Liver (tissue), 9 donors: ENCODE measurements around the gene RBCK1. TPM values are rescaled to one million over a fixed set of nuclear protein-coding genes. Genes with fewer than 3 reads are reported as not detected.
A peak's percentile ranks its signal among the peaks of the same experiment; 100 is the strongest.

Experiments
- DNase-seq: peaks from one replicate; pipeline ENCODE4 v3.0.0-alpha.2; 2017; ENCODE audit warnings: low spot score
- H3K27ac ChIP-seq, 2 donors: one replicate each; pipeline ENCODE4 v1.7.0; 2013; ENCODE audit warnings: inconsistent platforms in 2 of 2, low read length in 2 of 2, control low read depth in 1 of 2, low read depth in 1 of 2, mild to moderate bottlenecking in 1 of 2
- H3K27me3 ChIP-seq, 4 donors: one replicate each; pipeline versions ENCODE4 v1.6.1 to v1.7.0; 2013; ENCODE audit warnings: low read length in 3 of 4, inconsistent platforms in 1 of 4, mild to moderate bottlenecking in 1 of 4, moderate library complexity in 1 of 4; ENCODE audit not compliant: control insufficient read depth in 4 of 4, insufficient read depth in 4 of 4
- H3K36me3 ChIP-seq, 4 donors: one replicate each; pipeline versions ENCODE4 v1.6.1 to v1.7.0; 2013; ENCODE audit warnings: low read length in 3 of 4, mild to moderate bottlenecking in 3 of 4, low read depth in 1 of 4, moderate library complexity in 1 of 4; ENCODE audit not compliant: control insufficient read depth in 4 of 4, insufficient read depth in 3 of 4
- H3K4me1 ChIP-seq, 4 donors: one replicate each; pipeline versions ENCODE4 v1.6.1 to v1.7.0; 2013; ENCODE audit warnings: low read length in 3 of 4, mild to moderate bottlenecking in 3 of 4, moderate library complexity in 1 of 4; ENCODE audit not compliant: control insufficient read depth in 4 of 4, insufficient read depth in 4 of 4
- H3K4me3 ChIP-seq, 3 donors: one replicate each; pipeline versions ENCODE4 v1.6.1 to v1.7.0; 2013; ENCODE audit warnings: low read length in 3 of 3, control low read depth in 1 of 3, low read depth in 1 of 3, mild to moderate bottlenecking in 1 of 3
- H3K9ac ChIP-seq, 2 donors: one replicate each; pipeline ENCODE4 v1.7.0; 2013; ENCODE audit warnings: low read length in 2 of 2, mild to moderate bottlenecking in 2 of 2, moderate library complexity in 2 of 2, control low read depth in 1 of 2, low read depth in 1 of 2
- H3K9me3 ChIP-seq, 4 donors: one replicate each; pipeline versions ENCODE4 v1.6.1 to v1.7.0; 2013; ENCODE audit warnings: low read length in 3 of 4; ENCODE audit not compliant: control insufficient read depth in 4 of 4
- ATF3 ChIP-seq: IDR thresholded peaks from 2 replicates; pipeline ENCODE4 v1.6.1; 2016; ENCODE audit warnings: antibody characterized with exemption
- CTCF ChIP-seq: fragments of 150-350 bp; IDR thresholded peaks from 2 replicates; pipeline ENCODE4 v1.5.1; 2017; ENCODE audit warnings: improper control_type of control experiment, low read depth, low read length; ENCODE audit not compliant: missing input control
- EGR1 ChIP-seq, 2 donors: IDR thresholded peaks; 2 replicates each; pipeline ENCODE4 v1.6.1; 2016 to 2018; ENCODE audit warnings: antibody characterized with exemption in 2 of 2, low read depth in 2 of 2
- FOXA1 ChIP-seq: IDR thresholded peaks from 2 replicates; pipeline ENCODE4 v1.6.1; 2016; ENCODE audit warnings: antibody characterized with exemption
- FOXA2 ChIP-seq: IDR thresholded peaks from 2 replicates; pipeline ENCODE4 v1.6.1; 2016; ENCODE audit warnings: antibody characterized with exemption
- GABPA ChIP-seq, 2 donors: IDR thresholded peaks in 1 of 2; conservative IDR thresholded peaks in 1 of 2; 2 replicates each; pipeline ENCODE4 v1.6.1; 2016; ENCODE audit warnings: antibody characterized with exemption in 2 of 2, mild to moderate bottlenecking in 1 of 2, moderate library complexity in 1 of 2
- HNF4A ChIP-seq, 2 donors: conservative IDR thresholded peaks; 2 replicates each; pipeline ENCODE4 v1.6.1; 2016; ENCODE audit warnings: antibody characterized with exemption in 2 of 2, mild to moderate bottlenecking in 2 of 2
- HNF4G ChIP-seq: IDR thresholded peaks from 2 replicates; pipeline ENCODE4 v1.6.1; 2016; ENCODE audit warnings: antibody characterized with exemption
- JUND ChIP-seq, 2 donors: IDR thresholded peaks; 2 replicates each; pipeline ENCODE4 v1.6.1; 2016; ENCODE audit warnings: antibody characterized with exemption in 2 of 2
- MAX ChIP-seq: IDR thresholded peaks from 2 replicates; pipeline ENCODE4 v1.6.1; 2016; ENCODE audit warnings: antibody characterized with exemption
- NR2F2 ChIP-seq: IDR thresholded peaks from 2 replicates; pipeline ENCODE4 v1.6.1; 2016; ENCODE audit warnings: antibody characterized with exemption
- RAD21 ChIP-seq, 2 donors: IDR thresholded peaks; 2 replicates each; pipeline ENCODE4 v1.6.1; 2016; ENCODE audit warnings: antibody characterized with exemption in 2 of 2, mild to moderate bottlenecking in 2 of 2
- REST ChIP-seq: IDR thresholded peaks from 2 replicates; pipeline ENCODE4 v1.6.1; 2016; ENCODE audit warnings: antibody characterized with exemption, mild to moderate bottlenecking
- RXRA ChIP-seq, 2 donors: IDR thresholded peaks; 2 replicates each; pipeline ENCODE4 v1.6.1; 2017 to 2018; ENCODE audit warnings: antibody characterized with exemption in 2 of 2, mild to moderate bottlenecking in 1 of 2
- SP1 ChIP-seq: IDR thresholded peaks from 2 replicates; pipeline ENCODE4 v1.6.1; 2018; ENCODE audit warnings: antibody characterized with exemption, mild to moderate bottlenecking
- TAF1 ChIP-seq: conservative IDR thresholded peaks from 2 replicates; pipeline ENCODE4 v1.6.1; 2016; ENCODE audit warnings: antibody characterized with exemption, mild to moderate bottlenecking
- YY1 ChIP-seq: IDR thresholded peaks from 2 replicates; pipeline ENCODE4 v1.6.1; 2016; ENCODE audit warnings: antibody characterized with exemption, mild to moderate bottlenecking
- ZBTB33 ChIP-seq: IDR thresholded peaks from 2 replicates; pipeline ENCODE4 v1.6.1; 2016; ENCODE audit warnings: antibody characterized with exemption
- WGBS: extraction: QIAGEN DNeasy Blood & Tissue Kit; methylation state at CpG from one replicate; pipeline ENCODE4 v1.1.7; 2013; 5-methylcytosine and 5-hydroxymethylcytosine counted together
- polyA plus RNA-seq, 2 donors: library from polyadenylated mRNA; stranded (reverse) in 1 of 2; unstranded in 1 of 2; fragments of 200-250 nt in 1 of 2; fragments of >200 nt in 1 of 2; fragmentation: Nextera tagmentation in 1 of 2; extraction: Ambion mirVana in 1 of 2; gene quantifications; one replicate each; pipeline versions ENCODE4 v1.2.1 to v1.2.3, GENCODE V29; 2013 to 2015
- total RNA-seq, 2 donors: library from RNA; depleted of rRNA; stranded (reverse); fragments of >200 nt; gene quantifications; one replicate each; pipeline ENCODE4 v1.2.3, GENCODE V29; 2014
- donor health status: healthy.
- donor health status: healthy.
- donor health status: healthy.
- donor health status: healthy.
- donor health status: healthy.

Gene RBCK1
- total and polyA plus RNA-seq, 4 donors = 18.0 to 62.6 (median 54.8) TPM

GRCh38 chr20:461254-462198 lies 53.4 kb downstream of the RBCK1 start:
- Histone ChIP-seq H3K4me3 (peak overlapping the region; percentile 51 to 99 (median 66)), H3K36me3 (no peaks in the 10 kb centered on the region), H3K9me3 (no peaks in the 10 kb centered on the region), H3K9ac (peak overlapping the region; percentile 49 to 61), H3K27me3 (no peaks in the 10 kb centered on the region), H3K4me1 (peaks cover 0 to 23% (median 16%) of the 10 kb centered on the region in 4 donors), H3K27ac (peak overlapping the region; percentile 86 to 87)
- peak; percentile 74 for DNase-seq
- peak; percentile 68 for TF ChIP-seq YY1
- TF ChIP-seq SP1 = no peak
- no peak for TF ChIP-seq RXRA (IDR thresholded peaks at IDR 0.05)
- 7% methylated on average over 60 of the region's 60 CpGs for WGBS

- peak within 1 kb of the TSS; percentile 51 to 99 (median 66) for H3K4me3 ChIP-seq
- H3K9me3 ChIP-seq = peaks cover 0 to under 1% (median 0%) of the 10 kb centered on the region in 4 donors
- DNase-seq = peak; percentile 85
- peak within 1 kb of the TSS; percentile 61 to 84 for H3K9ac ChIP-seq
- H3K36me3 ChIP-seq = no peaks in the 10 kb centered on the region
- H3K27me3 ChIP-seq = no peaks in the 10 kb centered on the region
- TF ChIP-seq HNF4A (conservative IDR thresholded peaks at IDR 0.05) (no peak), RAD21 (IDR thresholded peaks at IDR 0.05) (peak; percentile 22 to 33), CTCF (peak; percentile 1), YY1 (peak; percentile 13), RXRA (IDR thresholded peaks at IDR 0.05) (no peak), HNF4G (no peak), REST (peak; percentile 23), JUND (IDR thresholded peaks at IDR 0.05) (no peak), SP1 (peak; percentile 19), FOXA2 (no peak), TAF1 (no peak), FOXA1 (no peak), EGR1 (IDR thresholded peaks at IDR 0.05; ENCODE audit: low read depth in 2 of 2) (peak; percentile 89 to 97), ZBTB33 (no peak), GABPA (IDR thresholded peaks at IDR 0.05 in 1 of 2, conservative IDR thresholded peaks at IDR 0.05 in 1 of 2) (no peak), NR2F2 (no peak), ATF3 (no peak), MAX (no peak)
- WGBS = 1% methylated on average over 80 of the region's 80 CpGs
- H3K4me1 ChIP-seq = peaks cover 0 to 23% (median 16%) of the 10 kb centered on the region in 4 donors
- peak within 1 kb of the TSS; percentile 86 to 87 for H3K27ac ChIP-seq
Observed at GRCh38 chr20:462199-462991, 54.3 kb downstream of the RBCK1 start, which contains the start of gene TBC1D20. TBC1D20 (minus strand) TSS chr20:462533; CDS start chr20:462405, 128 bp downstream.
